Type B pancreatic cell (in vitro differentiated cells): ENCODE measurements around the gene MT3. TPM values are rescaled to one million over a fixed set of nuclear protein-coding genes. Genes with fewer than 3 reads are reported as not detected.

Experiments
- DNase-seq: peaks from one replicate; pipeline ENCODE4 v3.0.0; 2021; ENCODE audit warnings: mixed read lengths; ENCODE audit not compliant: unreplicated experiment; ENCODE audit errors: extremely low spot score
- H3K27ac Mint-ChIP-seq: 2 replicates; pipeline ENCODE4 v1.8.0; 2021; ENCODE audit warnings: mild to moderate bottlenecking, mixed read lengths
- H3K27me3 Mint-ChIP-seq: 2 replicates; pipeline ENCODE4 v1.8.0; 2021; ENCODE audit warnings: mixed read lengths
- H3K36me3 Mint-ChIP-seq: 2 replicates; pipeline ENCODE4 v1.8.0; 2021; ENCODE audit warnings: mixed read lengths
- H3K4me1 Mint-ChIP-seq: one replicate; pipeline ENCODE4 v1.8.0; 2021; ENCODE audit warnings: mixed read lengths; ENCODE audit not compliant: unreplicated experiment
- H3K4me3 Mint-ChIP-seq: 2 replicates; pipeline ENCODE4 v1.8.0; 2021; ENCODE audit warnings: mild to moderate bottlenecking, mixed read lengths
- H3K9me3 Mint-ChIP-seq: 2 replicates; pipeline ENCODE4 v1.8.0; 2021; ENCODE audit warnings: mixed read lengths
- CTCF ChIP-seq: fragments of 200-600 bp; sonication (generic); conservative IDR thresholded peaks from 2 replicates; pipeline ENCODE4 v1.5.0; 2021; ENCODE audit warnings: antibody characterized with exemption, mild to moderate bottlenecking
- total RNA-seq: library from RNA; stranded (reverse); gene quantifications from 2 replicates; pipeline ENCODE4 v1.2.1, GENCODE V29; 2021; ENCODE audit warnings: low replicate concordance

Gene MT3
- total RNA-seq, 1 donor from 2014 or later = not detected

DNA sequence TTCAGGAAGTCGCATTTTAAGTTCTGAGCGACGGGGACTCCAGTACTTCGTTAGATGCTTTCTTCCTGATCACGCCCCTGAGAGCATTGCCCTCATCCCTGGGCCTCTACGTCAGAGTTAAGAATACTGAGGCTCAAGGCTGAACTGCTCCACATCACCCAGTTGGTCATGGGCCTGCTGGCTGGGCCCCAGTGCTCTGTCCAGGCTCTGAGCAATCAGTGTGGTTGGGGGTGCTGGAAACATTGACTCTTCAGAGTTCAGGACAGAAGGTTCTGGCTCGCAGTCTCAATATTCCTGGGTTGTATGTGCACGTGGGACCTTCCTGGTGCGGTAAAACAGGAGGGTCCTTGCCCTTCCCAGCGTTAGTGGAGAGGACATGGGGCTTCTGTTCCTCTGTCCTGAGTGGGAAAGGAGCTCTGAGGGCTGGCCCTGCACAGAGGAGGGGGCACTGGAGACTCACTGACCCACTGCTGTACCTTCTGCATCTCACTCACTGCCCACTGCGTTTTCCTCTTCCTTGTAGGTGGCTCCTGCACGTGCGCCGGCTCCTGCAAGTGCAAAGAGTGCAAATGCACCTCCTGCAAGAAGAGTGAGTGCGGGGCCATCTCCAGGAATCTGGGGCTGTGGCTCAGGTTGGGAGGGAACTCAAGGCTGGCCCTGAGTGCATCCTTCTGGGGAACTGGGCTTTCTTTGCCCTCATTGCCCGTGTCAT lies 36.8 kb downstream of the MT3 start:
- no peak overlapping the region for H3K27ac Mint-ChIP-seq
- DNase-seq = no peak
- peaks cover 6% of the 10 kb centered on the region for H3K36me3 Mint-ChIP-seq
- peaks cover 8% of the 10 kb centered on the region for H3K9me3 Mint-ChIP-seq
- H3K27me3 Mint-ChIP-seq = peaks cover 87% of the 10 kb centered on the region
- H3K4me1 Mint-ChIP-seq = peaks cover 6% of the 10 kb centered on the region
- TF ChIP-seq CTCF = no peak
- H3K4me3 Mint-ChIP-seq = peak overlapping the region; percentile 81

GRCh38 chr16:56626685-56627084 lies 37.4 kb downstream of the MT3 start:
- Mint-ChIP-seq H3K27me3 (peaks cover 87% of the 10 kb centered on the region), H3K9me3 (peaks cover 8% of the 10 kb centered on the region), H3K36me3 (peaks cover 6% of the 10 kb centered on the region), H3K4me3 (no peak overlapping the region), H3K27ac (no peak overlapping the region), H3K4me1 (peaks cover 6% of the 10 kb centered on the region)
- TF ChIP-seq CTCF = no peak
- DNase-seq = no peak

GRCh38 chr16:56628486-56629350 lies 39.4 kb downstream of the MT3 start:
- Mint-ChIP-seq H3K4me1 (peaks cover 10% of the 10 kb centered on the region), H3K9me3 (no peaks in the 10 kb centered on the region), H3K36me3 (peaks cover 3% of the 10 kb centered on the region), H3K27me3 (peaks cover 86% of the 10 kb centered on the region), H3K4me3 (no peak overlapping the region), H3K27ac (peak overlapping the region; percentile 32)
- TF ChIP-seq CTCF = no peak
- no peak for DNase-seq

DNA sequence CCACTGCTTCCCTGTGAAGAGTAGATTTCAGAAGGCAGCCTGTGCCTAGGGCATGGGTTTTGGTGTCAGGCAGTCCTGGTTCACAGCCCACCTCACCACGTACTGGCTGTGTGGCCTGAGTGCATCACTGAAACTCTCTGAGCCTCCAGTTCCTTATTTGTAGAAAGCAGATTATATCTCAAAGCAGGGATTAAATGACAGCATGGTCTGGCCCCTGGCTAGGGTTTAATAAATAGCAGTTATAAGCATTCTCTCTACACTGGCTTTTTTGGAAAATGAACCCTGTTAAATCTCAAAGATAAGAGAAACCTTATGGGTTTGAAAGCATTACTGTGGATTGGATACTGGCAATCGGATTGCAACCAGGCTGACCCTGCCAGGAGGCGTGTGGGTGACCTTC lies 40.2 kb downstream of the MT3 start:
- no peak for TF ChIP-seq CTCF
- H3K36me3 Mint-ChIP-seq = no peaks in the 10 kb centered on the region

DNA sequence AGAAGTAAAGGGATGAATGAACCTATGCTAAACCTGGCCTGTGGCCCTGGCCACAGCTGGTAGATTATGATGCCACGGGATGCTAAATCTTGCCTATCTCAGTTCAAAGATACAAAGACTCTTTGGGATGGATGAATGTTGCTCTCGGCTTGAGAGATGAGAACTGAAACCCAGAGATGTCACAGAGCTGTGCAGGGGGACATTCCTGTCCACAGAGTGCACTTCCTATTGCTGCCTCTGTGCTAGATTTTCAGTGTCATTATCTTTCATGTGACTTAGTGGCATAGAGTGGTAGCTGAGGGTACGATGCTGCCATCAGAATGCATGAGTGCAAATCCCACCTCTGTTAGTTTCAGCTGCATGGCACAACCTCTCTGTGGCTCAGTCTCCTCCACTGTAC lies 40.8 kb downstream of the MT3 start:
- no peak for DNase-seq
- Mint-ChIP-seq H3K9me3 (no peaks in the 10 kb centered on the region), H3K27ac (peak overlapping the region; percentile 1), H3K4me1 (peaks cover 10% of the 10 kb centered on the region), H3K27me3 (peaks cover 88% of the 10 kb centered on the region), H3K4me3 (no peak overlapping the region), H3K36me3 (no peaks in the 10 kb centered on the region)
- TF ChIP-seq CTCF = no peak

More for the DNA sequence above, 40.2 kb downstream of the MT3 start:
- Mint-ChIP-seq H3K27ac (no peak overlapping the region), H3K9me3 (no peaks in the 10 kb centered on the region), H3K4me3 (no peak overlapping the region), H3K4me1 (peaks cover 10% of the 10 kb centered on the region), H3K27me3 (peaks cover 88% of the 10 kb centered on the region)
- DNase-seq = no peak
